Neural progenitor cell (in vitro differentiated cells): ENCODE measurements around the gene PLCXD3.

Experiments
- EZH2 ChIP-seq: fragments of 200-600 bp; sonication (generic); IDR thresholded peaks from 2 replicates; pipeline ENCODE4 v1.6.1; 2017; ENCODE audit warnings: antibody characterized with exemption, mild to moderate bottlenecking, moderate library complexity
- EZH2phosphoT487 ChIP-seq: fragments of 200-600 bp; sonication (generic); IDR thresholded peaks from 2 replicates; pipeline ENCODE4 v1.6.1; 2017; ENCODE audit warnings: antibody characterized with exemption
- TF ChIP-seq, protein P1 (sequence below): fragments of 200-600 bp; sonication (generic); IDR thresholded peaks from 2 replicates; pipeline ENCODE4 v1.5.1; 2017; ENCODE audit warnings: antibody characterized with exemption, mild to moderate bottlenecking

- TF ChIP-seq, protein P1, sequence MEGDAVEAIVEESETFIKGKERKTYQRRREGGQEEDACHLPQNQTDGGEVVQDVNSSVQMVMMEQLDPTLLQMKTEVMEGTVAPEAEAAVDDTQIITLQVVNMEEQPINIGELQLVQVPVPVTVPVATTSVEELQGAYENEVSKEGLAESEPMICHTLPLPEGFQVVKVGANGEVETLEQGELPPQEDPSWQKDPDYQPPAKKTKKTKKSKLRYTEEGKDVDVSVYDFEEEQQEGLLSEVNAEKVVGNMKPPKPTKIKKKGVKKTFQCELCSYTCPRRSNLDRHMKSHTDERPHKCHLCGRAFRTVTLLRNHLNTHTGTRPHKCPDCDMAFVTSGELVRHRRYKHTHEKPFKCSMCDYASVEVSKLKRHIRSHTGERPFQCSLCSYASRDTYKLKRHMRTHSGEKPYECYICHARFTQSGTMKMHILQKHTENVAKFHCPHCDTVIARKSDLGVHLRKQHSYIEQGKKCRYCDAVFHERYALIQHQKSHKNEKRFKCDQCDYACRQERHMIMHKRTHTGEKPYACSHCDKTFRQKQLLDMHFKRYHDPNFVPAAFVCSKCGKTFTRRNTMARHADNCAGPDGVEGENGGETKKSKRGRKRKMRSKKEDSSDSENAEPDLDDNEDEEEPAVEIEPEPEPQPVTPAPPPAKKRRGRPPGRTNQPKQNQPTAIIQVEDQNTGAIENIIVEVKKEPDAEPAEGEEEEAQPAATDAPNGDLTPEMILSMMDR, result no peak
- no peak for TF ChIP-seq EZH2
- TF ChIP-seq EZH2phosphoT487, result no peak
These were observed 229.1 kb downstream of the PLCXD3 start for GRCh38 chr5:41281215-41281810.
